GM21515 (cell line): ENCODE data around the gene PPIL4.

Experiments used
- ATAC-seq: cut with Tn5 transposase; IDR thresholded peaks from one replicate; pipeline ENCODE4 v1.9.1; 2021; ENCODE audit not compliant: unreplicated experiment

PPIL4 gene, protein sequence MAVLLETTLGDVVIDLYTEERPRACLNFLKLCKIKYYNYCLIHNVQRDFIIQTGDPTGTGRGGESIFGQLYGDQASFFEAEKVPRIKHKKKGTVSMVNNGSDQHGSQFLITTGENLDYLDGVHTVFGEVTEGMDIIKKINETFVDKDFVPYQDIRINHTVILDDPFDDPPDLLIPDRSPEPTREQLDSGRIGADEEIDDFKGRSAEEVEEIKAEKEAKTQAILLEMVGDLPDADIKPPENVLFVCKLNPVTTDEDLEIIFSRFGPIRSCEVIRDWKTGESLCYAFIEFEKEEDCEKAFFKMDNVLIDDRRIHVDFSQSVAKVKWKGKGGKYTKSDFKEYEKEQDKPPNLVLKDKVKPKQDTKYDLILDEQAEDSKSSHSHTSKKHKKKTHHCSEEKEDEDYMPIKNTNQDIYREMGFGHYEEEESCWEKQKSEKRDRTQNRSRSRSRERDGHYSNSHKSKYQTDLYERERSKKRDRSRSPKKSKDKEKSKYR

DNA sequence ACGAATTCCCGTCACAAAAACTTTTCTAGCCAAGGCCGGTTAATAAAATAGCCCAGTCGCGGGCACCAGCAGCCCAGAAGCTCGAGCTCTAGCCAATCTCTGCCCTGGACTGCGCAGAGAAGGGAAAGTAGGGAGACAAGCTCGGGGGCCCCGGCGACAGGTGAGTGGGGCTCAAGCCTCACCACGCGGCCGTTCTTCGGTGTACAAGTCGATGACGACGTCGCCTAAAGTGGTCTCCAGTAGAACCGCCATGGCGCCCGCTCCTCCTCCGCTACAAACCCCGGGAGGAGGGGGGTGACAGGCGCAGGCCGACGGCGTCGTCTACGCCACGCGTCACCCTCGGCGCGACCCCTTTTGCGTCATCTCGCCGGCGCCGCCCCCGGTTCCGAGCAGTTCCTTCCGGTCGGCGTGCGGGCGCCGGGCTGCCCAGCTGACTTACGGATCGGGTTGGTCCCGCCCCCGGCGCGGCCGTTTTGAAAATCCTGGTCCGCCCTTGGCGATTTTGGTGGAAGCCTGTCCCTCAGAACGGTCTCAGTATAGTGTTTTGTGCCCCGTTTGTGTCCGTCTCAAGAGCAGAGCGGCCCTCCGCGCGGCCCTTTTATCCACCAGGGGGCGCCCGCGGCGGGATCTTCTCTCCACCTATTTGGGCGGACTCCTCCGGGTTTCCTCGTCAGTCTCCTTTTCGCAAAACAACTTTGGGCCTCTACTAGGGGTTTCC is at the start of gene PPIL4:
TSS of gene PPIL4 (minus strand) at position 290 of the 718 bp plus-strand sequence. CDS start at position 252, 38 bp downstream.
- ATAC-seq = peak; percentile 91

DNA sequence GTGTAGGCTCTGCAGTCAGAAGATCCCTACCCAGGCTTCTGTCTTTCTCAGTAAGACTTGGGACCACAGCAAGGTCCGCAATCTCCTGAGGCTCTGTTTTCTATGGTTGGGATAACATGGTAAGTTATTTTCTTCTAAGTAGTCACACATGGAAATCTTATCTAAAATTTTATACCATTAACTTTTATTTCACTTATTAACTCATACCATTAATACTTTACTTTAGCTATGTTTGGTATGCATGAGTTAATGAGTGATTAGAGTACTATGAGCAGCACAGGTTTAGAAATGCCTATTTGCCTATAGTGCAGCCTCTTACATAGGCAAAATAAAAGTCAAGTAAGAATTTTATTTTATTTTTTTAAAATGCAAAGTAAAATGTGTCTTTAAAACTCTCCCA is 47.6 kb upstream of the PPIL4 start:
- ATAC-seq = no peak

DNA sequence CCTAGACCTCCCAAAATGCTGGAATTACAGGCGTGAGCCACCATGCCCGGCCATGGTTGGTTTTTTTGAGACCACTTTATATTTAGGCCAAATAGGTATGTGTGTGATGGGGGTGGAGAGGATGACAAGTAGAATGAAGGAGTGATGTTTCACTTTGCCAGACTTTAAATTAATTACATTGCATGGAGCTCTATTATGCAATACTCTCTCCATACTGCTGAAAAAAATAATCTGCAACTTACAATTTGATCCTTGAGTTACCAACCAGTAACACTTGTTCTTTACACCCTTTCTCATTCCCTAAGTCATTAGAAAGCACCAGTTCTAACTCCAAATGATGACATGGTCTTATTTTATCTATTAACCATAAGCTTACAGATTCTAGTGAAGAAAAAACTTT is 47.1 kb upstream of the PPIL4 start:
- ATAC-seq = no peak

DNA sequence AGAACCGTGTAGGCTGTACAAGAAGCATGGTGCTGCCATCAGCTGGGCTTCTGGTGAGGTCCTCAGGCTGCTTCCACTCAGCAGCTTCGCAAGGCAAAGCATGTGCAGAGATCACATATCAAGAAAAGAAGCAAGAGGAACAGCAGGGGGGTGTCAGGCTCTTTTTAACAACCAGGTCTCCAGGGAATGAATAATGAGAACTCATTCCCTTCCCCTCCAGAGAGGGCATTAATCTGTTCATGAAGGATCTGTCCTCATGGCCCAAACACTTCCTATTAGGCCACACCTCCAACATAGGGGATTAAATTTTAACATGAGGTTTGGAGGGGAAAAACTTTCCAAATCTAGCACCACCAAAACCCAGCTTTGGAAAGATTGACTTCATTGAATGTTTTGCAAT is 40.3 kb upstream of the PPIL4 start:
- no peak for ATAC-seq

DNA sequence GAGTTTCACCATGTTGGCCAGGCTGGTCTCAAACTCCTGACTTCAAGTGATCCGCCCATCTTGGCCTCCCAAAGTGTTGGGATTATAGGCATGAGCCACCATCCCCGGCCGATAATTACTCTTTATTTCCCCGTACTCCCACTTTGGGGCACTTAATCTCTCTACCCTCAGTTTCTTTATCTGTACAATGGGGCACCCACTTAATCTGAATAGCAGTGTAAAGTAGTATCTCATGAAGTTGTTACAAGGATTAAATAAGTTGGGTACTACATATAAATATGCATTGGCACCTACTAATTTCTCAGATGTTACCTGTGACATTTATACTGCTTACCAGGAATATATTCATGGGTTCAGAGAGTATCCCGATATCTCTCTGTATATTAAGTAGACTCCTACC is 35.5 kb upstream of the PPIL4 start:
- no peak for ATAC-seq

DNA sequence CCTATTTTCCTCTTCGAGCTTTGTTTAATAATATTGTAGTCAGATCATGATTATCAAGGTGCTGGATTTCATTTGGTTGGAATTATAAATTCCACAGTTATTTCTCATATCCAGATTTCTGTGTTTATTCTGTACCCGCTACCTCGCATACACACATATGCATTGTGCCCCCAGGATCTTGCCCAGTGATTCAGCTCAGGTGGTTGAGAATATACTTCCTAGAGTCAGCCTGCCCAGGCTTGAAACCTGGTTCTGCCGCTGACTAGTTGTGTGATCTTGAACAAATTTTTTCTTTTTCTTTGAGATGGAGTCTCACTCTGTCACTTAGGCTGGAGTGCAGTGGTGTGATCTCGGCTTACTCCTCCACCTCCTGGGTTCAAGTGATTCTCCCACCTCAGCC is 35.0 kb upstream of the PPIL4 start:
- ATAC-seq = no peak

DNA sequence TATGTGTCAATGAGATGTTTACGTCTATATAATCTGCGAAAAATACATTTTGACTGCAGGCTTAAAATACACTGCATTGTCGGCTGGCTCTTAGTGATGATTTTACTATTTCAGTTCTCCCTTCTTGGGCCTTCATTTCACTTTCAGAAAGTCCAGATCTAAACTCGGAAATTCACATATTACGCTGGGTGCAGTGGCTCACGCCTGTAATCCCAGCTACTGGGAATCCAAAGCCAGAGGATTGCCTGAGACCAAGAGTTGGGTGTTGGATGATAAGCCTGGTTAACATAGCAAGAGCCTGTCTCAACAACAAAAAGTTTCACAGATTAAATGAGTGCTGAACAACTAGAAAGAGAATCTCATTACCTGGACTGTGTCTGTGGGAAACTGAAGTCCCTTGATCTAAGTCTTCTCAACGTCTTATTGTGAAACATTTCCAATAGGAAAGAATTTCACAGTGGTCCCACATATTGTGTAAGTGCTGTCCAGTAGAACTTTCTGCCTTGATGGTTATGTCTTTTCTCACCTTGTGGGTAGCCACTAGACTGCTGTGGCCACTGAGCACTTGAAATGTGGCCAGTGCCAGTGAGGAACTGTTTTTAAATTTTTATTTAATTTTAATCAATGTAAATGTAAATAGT is 22.2 kb upstream of the PPIL4 start:
- ATAC-seq = no peak

DNA sequence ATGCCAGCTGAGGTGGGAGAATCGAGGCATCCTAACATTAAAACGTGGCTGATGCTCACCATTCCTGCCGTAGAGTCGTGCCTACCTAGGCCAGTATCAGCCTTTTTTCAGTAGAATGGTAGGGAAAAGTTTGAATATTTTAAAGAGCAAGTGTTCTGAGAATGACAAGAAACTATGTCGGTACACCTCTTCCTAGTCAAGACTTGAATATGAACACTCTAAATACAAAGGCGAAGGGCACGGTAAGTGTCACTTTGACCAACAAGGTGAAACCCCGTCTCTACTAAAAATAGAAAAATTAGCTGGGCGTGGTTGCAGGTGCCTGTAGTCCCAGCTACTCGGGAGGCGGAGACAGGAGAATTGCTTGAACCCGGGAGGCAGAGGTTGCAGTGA is 21.3 kb upstream of the PPIL4 start:
- no peak for ATAC-seq

DNA sequence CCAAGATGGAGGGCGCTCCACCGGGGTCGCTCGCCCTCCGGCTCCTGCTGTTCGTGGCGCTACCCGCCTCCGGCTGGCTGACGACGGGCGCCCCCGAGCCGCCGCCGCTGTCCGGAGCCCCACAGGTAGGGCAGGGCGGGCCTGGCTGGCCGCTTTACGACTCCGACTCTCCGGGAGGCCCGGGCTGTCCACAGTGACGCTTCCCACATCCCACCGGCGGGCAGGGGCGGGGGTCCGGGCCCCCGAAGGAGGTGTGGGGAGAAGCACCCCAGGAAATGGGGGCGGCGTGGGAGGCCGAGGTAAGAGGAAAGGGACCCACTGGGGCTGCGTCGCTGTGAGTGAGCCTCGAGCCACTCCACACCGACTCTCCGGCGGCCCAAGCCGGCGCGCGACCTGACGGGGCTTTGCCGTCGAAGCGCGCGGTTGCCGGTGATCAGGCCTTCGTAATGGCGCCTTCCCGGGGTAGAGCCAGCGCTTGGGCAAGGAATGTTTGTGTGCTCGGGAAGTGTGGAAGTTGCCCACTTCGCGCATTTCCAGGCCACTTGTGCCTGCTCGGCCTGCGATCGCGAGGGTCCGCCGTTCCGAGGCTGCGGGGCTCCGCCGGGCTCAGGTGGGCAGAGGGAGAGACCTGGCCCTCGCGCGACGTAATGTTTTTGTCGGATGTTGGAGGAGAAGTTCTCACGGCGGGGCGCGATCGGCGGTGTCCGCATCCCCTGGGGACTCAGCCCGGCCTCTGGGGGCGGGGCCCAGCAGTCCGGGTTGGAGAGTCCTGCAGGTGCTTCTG is 20.8 kb upstream of the PPIL4 start:
- ATAC-seq = peak; percentile 22

DNA sequence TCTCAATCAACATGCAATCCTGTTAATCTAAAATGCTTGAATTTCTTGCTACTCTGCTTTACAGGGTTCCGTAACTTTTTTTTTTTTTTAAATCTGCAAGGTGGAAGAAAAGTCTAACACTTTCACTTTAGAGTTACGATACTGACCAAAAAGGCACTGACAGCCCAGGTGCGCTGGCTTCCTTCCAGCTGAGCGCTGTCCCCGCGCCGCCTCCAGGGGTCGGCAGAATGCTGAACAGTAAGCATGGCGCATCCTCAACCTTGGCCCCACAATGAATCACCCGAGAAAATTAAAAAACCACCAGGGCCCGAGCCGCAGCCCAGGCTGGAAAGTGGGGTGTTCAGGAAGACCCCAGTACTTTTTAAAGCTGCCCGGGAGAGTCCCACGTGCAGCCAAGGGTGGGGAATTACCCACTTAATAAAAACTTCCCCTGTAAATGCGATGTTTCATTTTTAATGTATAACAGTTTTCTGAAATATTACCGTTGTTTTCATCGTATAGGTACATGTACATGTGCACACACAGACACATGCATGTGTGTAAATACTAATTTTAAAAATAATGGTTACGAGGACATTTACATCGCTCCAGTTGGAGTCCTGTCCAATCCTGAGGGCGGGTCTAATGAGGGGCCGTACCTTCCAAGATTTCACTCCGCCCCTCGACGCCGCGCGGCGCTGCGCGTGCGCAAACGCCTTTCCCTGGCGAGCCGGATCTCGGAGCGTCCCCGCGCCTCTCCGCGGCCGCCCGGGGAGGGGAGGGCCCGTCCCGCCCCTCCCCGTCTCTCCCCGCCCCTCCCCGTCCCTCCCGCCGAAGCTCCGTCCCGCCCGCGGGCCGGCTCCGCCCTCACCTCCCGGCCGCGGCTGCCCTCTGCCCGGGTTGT is 19.9 kb upstream of the PPIL4 start, which contains the start of gene GINM1:
TSS of gene GINM1 (plus strand) at position 849 of the 883 bp plus-strand sequence. CDS start 40 bp downstream, outside the sequence.
- ATAC-seq = peak; percentile 79

DNA sequence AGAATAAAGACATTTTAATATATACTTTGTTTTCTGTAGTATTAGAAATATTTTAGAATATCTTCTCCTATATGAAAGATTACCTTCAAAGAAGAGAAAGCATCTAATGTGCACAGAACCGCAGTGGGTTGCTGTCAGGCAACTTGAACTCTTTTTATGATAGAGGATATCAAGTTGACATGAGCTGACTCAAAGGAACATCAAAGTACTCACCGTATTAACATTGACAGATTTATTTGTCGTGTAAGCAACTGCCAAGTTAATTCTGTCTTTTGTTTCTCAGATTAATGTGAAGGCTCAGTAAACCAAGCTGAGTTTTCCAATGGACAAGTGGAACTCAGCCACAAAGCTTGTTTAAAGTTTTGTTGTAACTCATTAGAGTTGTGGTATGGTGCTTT is 18.1 kb upstream of the PPIL4 start:
- no peak for ATAC-seq

DNA sequence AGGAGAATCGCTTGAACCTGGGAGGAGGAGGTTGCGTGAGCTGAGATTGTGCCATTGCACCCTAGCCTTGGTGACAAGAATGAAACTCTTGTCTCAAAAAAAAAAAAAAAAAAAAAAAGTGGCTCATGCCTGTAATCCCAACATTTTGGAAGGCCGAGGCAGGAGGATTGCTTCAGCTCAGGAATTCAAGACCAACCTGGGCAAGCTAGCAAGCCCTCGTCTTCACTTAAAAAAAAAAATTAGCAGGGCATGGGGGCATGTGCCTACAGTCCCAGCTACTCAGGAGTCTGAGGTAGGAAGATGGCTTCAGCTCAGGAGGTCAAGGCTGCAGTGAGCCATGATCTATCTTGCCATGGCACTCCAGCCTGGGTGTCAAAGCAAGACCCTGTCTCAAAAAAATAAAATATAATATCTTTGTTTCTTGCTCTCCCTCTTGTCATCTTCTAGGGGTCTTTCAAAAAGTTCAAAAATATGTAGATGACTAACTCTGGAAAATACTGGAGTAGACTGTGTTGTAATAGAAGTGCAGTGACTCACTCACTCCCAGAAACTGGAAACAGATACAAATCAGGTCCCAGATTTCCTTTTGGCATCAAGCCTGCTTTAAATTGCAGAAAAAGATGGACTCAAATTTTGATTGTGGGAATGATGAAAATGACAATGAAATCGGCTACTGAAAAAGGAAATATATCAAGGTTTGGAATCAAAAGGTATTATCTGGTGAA is 17.5 kb upstream of the PPIL4 start:
- ATAC-seq = no peak

DNA sequence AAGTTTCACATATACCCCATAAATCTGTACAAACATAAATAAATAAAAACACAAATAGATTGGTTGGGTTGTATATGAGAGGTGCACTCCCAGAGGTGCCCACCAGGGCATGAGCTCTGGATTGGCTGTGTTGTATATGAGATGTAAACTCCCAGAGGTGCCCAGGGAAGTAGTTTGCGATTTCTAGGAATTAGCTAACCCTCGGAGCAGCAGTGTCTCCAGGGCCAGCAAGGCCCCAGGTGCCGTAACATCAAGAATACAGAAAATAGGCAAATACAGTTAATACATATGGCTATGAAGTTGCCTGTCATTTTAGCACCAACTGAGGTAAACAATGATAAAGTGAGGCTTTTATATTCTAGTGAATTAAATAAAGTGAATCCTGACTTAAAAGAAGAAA is 14.9 kb upstream of the PPIL4 start:
- no peak for ATAC-seq

DNA sequence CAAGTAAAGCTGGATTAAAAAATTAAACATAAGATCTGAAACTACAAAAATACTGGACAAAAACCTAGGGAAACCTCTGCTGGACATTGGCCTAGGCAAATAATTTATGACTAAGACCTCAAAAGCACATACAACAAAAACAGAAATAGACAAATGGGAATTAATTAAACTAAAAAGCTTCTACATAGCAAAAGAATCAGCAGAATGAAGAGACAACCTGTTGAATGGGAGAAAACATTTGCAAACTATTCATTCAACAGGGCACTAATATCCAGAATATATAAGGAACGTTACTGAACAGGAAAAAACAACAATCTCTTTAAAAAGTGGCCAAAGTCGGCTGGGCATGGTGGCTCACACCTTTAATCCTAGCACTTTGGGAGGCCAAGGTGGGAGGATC is 13.5 kb upstream of the PPIL4 start:
- ATAC-seq = no peak

DNA sequence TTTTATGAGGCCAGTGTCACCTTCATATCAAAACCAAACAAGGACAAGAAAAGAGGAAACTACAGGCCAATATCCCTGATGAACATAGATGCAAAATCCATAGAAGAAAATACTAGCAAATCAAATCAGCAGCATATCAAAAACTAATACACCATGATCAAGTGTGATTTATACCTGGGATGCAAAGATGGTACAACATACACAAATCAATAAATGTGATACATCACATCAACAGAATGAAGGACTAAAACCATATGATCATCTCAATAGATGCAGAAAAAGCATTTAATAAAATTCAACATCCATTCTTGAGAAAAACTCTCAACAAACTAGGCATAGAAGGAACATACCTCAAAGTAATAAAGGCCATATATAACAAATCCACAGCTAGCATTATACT is 12.2 kb upstream of the PPIL4 start:
- ATAC-seq = no peak

DNA sequence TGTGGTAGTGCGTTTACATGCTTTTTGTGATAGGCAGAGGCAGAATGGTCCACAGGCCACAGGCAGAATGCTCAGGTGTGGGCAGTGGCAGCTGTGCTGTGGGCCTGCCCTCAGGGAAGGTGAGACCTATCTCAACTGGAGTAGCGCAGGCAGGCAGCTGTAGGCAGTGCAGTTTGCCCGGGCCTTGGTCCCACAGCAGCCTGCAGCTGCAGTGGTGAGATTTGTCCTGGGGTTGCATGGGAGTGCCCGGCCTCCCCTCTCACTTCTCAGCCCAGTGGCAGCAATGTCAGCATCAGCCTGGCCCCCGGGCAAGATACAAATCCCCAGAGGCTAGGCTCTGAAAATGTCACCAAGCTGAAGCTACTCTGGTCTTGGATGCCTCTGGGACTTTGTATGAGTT is 6.1 kb upstream of the PPIL4 start:
- ATAC-seq = no peak

DNA sequence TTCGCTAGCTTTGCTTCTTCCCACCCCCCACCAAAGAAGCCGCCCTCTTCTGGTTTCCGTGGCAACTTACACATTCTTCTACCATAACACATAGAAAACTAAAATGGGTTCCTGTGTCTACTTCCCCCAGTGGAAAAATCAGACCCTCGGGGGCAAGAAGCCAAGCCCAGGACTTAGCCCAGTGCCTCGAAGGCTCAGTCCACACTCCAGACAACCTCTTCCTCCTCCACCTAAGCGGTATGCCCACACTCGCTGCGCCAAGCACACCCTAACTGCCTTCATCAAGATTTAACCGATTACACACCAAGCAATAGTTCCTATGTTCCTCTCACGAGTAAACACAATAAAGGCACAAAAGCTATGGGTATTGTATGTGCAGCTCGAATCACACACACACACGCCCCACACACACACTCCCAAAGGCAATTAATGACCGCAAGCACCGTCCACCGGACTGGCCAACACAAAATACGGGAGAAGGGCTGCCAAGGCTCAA is 537 bp downstream of the PPIL4 start:
- peak; percentile 30 for ATAC-seq

DNA sequence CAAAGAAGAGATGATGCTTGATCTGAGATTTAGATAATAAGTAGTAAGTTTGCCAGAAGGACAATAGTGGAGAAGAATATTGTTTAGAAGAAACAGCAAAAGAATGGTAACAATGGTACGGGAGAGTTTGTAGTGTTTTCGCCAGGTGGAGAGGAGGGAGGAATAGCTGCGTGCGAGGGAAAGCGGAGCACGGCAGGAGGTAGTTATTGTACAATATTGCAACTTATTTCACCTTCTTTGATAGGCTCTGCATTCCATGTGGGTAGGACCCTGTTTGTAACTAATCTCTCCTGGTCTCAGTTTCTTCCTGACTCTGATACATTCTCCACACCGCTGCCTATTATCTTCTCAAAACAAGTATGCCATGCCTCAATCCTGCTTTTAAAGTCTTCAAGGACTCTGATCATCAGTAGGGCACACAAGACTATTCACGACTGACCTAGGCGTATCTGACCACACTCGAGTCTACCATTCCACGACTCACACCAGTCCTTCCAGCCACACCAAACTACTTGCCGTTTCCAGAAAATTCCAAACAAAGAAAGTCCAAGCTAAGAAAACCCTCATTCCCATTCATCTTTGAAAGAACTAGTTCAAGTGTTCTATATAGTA is 1.1 kb downstream of the PPIL4 start:
- ATAC-seq = peak; percentile 3

DNA sequence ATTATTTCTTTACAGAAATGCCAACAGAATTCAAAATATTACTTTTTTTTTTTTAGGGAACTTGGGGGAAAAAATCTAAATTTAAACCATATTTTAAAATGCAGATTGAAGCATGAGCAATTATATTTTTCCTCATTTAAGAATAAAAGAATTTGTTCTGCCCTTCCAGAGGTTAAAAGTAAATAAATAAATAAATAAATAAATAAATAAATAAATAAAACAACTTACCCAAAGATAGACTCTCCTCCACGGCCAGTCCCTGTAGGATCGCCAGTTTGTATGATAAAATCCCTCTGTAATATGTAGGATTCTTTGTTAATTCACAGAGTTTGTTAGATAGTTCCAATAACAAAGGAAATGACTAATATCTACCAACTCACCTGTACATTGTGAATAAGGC is 4.7 kb downstream of the PPIL4 start:
- no peak for ATAC-seq
